ENCODE results near the gene COX4I1. TPM values are rescaled to one million over a fixed set of nuclear protein-coding genes. Genes with fewer than 3 reads are reported as not detected.

The COX4I1 gene
- total RNA-seq, 1 donor from 2014 or later, result 419 TPM

GRCh38 chr16:85854935-85855334, 55.4 kb downstream of the COX4I1 start:
- DNase-seq (ENCODE audit: low spot score), result no peak

GRCh38 chr16:85856079-85856478, 56.6 kb downstream of the COX4I1 start:
- no peak for DNase-seq (ENCODE audit: low spot score)

GRCh38 chr16:85856585-85856984, 57.1 kb downstream of the COX4I1 start:
- no peak for DNase-seq (ENCODE audit: low spot score)

Other genes with a start within 250 kb of the COX4I1 start
- gene GSE1, start 186.4 kb upstream of the COX4I1 start, total RNA-seq, result 129 TPM
- gene GINS2, start 110.7 kb upstream of the COX4I1 start, total RNA-seq, result 0.32 TPM
- gene C16orf74, start 48.6 kb upstream of the COX4I1 start, total RNA-seq, result 3.1 TPM
- 31.5 TPM for gene EMC8, start 151 bp upstream of the COX4I1 start, total RNA-seq
- 112 TPM for gene IRF8, start 99.5 kb downstream of the COX4I1 start, total RNA-seq

All from mesenteric fat pad (tissue), 1 donor.